SHP77 (cell line): ENCODE results near the gene SLC38A8.

Experiments
- DNase-seq, 2 experiments: peaks; one replicate each; lab custom pipeline; 2025; lab: John Stamatoyannopoulos, UW

The SLC38A8 gene

DNA sequence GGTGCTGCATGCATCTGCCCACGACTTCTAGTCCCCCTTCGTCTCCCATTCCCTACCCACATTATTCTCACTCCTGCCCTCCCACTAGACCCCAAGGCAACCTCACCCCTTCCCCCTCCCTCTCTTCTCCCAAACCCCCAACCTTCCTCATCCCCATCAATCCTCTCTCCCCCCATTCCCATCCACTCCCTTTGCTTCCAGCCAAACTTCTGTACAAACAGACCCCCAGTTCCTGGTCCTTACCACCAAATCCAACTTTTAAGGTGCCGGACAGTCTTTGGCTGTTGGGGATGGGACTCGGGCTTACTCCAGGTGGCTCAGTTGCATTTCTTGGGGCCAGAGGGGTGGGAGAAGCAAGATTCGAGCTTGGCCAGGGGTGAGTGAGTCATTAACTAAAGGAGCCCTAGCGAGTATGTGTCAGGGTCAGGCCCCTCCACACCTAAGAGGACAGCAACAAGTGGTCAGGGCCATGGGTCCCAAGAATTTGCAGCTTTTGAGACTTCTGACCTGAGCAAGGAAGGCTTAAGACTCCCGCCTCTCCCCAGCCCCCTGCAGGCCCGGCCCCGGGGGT lies at the start of gene SLC38A8:
Gene SLC38A8, minus strand, starts transcription at position 488 of the 571 bp plus-strand sequence. CDS start 638 bp downstream, outside the sequence.
- DNase-seq = no peak

GRCh38 chr16:84091460-84091859 lies 48.9 kb upstream of the SLC38A8 start:
- DNase-seq = peak; percentile 51 to 79

GRCh38 chr16:84090211-84090610 lies 47.6 kb upstream of the SLC38A8 start:
- peak in 1 of 2 experiments; percentile 36 for DNase-seq

GRCh38 chr16:84088695-84089395 lies 46.2 kb upstream of the SLC38A8 start:
- peak; percentile 45 to 77 for DNase-seq

DNA sequence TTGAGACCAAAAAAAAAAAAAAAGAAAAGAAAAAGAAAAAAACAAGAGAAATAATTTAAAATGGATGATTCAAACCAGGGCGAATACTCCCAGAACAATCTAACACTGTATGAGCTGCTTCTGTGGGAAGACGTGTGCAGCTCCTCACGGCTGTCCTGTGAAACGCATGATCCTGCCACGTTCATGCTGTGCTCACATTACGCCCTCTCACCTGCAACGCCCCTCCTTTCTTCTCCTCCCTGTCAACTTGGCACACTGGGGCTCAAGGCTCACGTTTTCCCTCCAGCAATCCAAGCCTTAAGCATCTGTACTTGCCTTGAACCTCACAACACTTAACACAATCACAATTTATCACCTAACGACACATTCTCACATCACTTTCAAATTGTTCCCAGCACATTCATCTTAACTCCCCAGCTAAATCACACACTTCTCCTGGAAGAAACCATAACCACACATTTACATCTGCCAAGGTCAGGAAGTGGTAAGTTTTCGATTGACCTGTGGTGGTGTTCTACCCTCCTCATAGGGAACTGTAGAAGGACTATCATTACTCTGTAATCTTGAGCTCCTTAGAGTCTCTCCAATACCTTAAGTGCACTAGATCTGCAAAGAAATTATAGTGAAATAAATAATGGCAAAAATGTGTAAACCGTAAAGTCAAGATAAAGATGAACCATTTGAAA lies 45.0 kb upstream of the SLC38A8 start:
- no peak for DNase-seq

DNA sequence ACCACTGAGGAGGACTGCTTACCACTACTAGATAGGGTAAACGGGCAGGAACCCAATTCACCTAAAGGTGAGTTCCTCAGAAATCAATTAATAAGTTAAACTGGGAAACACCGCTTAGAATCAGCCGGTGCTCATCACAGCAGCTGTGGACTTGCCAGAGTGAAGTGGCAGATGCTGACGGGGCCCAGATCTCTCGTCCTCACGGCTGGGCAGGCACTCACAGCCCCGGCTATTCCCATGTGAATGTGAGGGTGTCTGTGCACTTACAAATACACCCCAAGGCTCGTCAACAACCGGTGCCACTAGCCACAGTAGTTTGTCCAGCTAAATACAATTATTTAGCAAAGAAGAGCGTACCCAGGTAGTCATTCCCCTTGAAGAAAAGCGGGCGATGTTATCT lies 44.4 kb upstream of the SLC38A8 start:
- DNase-seq = no peak

- DNase-seq = no peak
Measured at GRCh38 chr16:84086341-84086740, 43.7 kb upstream of the SLC38A8 start.

DNA sequence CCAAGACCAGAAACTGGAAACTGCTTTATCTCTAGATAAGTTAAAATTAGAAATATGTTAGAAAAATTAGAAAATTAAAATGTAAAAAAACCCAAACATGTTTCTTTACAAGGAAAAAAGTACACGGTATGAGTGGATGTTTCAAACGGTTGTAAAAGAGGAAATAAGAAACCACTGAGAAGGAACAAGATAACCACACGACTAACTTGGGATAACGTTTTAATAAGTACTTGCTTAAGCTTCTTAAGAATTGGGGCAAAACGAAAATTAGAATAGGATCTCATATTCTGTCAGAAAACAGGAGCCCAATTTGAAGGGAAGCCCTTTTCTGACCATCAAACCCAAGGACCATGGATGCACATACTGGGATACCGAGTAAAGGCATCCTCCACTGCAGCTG lies 43.2 kb upstream of the SLC38A8 start:
- no peak for DNase-seq

DNA sequence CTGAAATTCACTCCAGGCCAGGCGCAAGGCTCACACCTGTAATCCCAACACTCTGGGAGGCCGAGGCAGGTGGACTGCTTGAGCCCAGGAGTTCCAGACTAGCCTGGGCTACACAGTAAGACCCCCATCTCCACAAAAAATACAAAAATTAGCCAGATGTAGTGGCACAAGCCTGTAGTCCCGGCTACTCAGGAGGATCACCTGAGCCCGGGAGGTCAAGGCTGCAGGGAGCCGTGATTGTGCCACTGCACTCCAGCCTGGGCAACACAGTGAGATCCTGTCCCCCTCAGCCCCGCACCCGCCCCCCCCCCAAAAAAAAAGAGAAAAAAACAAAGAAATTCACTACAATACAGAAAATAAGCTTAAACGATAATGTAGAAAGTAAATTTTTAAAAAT lies 42.7 kb upstream of the SLC38A8 start:
- DNase-seq = no peak

- peak; percentile 79 to 88 for DNase-seq
Measured at GRCh38 chr16:84084570-84085270, 42.1 kb upstream of the SLC38A8 start.

DNA sequence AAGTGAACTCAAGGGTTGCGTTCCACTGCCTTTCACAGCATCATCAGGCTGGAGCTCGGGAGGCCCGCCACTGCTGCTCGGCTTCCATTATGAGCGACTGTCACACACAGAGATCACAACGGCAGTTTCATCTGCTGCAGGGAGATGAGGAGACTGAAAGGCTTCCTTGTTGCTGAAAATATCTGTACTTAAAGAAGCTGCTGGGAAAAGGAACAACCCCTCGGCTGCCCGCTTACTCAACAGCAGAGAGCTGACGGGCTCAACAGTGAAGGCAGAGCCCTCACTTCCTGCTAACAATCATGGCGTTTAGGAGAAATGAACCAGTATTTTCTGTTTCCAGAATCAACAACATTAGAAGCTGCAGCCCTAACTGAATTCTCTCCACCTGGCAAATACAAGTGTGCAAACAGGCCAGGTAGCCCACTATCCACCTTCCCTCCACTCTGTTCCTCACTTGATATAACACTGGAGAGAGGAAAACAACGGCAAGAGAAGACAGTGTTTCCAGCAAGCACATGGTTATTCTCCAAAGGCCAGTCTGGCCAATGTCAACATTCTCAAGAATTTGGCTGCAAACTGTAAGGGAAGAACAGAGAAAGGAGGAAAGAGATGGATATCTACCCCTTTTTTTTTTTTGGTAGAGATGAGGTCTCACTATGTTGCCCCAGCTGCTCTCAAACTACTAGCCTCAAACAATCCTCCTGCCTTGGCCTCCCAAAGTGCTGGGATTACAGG lies 40.4 kb upstream of the SLC38A8 start:
- DNase-seq = no peak

DNA sequence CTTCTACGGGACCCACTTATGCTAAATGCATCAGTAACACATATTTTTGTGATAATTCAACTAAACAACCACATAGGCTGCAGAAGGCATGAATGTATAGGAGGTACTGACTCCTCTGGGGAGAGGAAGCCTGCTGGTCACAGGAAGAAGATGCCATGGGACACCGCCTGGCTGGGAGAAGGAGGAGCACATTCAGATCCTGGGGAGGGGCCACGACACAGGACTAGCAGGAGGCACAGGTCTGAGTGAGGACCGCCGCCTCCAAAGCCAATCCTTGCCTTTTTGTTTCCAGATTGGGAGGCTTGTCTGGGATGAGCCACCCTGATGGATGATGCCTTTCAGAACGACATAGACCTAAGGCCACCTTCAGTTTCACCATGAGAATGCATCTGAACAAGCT lies 39.5 kb upstream of the SLC38A8 start:
- no peak for DNase-seq

- DNase-seq = no peak
Measured at GRCh38 chr16:84081446-84081989, 38.9 kb upstream of the SLC38A8 start.

GRCh38 chr16:84080813-84081212 lies 38.2 kb upstream of the SLC38A8 start:
- no peak for DNase-seq

- DNase-seq = no peak
Measured at GRCh38 chr16:84080378-84080777, 37.8 kb upstream of the SLC38A8 start.

DNA sequence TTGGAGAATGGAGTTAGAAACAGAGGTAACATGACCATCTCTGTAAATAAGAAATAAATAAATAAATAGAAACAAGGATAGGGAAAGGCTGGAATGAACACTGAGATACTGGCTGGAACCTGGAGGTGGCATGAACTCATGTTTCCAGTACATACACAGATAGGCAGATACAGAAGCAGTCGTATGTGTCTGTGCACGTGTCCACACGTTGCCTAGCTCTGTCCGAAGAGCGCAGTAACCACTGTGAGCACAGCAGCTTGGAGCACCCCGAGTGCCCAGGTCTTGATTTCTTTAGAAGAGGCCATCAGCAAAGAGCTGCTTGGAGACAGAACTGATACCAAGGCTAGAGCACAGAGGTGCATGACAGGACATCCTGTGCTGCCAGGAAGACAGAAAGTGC lies 37.1 kb upstream of the SLC38A8 start:
- no peak for DNase-seq

DNA sequence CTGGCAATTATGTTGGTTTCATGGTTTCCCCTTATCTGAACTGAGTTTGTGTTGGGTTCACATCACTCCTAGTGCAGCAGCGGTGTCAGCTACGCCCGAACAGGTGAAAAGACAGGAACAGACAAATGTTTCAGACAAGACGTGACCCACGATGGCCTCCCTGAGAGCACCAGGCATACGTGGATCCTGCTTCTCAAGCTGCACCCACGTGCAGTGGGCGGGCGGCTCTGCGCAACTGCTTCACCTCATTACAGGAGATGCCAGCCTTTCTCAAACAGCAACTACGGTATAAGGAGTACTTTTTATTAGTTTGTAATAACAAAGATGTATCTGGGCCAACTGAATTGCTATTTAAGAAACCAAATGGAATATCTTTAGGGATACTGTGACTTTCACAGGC lies 32.8 kb upstream of the SLC38A8 start:
- DNase-seq = no peak

DNA sequence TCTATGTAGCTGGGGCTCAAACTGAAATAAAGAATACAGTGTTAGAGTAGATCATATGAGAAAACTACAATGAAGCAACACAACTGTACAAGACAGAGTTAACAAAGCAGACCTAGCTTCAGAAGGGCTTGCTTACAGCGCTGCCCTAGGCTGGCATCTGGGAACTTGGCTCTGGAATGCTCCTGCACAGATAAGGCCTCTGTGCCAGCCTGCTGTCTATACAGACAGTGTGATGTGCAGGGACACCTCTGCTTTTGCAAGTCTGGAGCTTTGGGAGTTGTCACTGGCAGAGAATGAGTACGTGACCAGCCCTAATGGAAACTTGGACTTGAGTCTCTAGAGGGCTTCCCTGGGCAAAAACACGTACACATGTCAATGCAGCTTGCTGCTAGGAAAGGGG lies 32.1 kb upstream of the SLC38A8 start:
- DNase-seq = no peak

DNA sequence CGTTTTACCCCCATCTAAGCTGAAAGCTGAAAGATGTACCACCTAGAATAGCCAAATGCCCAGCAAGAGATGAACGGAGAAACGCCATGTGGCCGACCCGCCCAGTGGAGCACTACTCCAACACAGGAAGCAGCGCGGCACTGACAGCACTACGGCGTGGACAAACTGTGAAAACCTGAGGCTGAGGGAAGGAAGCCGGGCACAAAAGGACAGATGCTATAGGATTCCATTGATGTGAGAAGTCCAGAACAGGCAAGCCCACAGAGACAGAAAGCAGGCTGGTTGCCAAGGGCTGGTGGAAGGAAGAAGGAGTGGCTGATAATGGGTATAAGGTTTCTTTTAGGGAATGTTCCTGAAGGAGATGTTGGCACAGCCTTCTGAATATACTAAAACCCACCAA lies 29.4 kb upstream of the SLC38A8 start:
- no peak for DNase-seq

- no peak for DNase-seq
Measured at GRCh38 chr16:84071121-84071520, 28.5 kb upstream of the SLC38A8 start.

- no peak for DNase-seq
Measured at GRCh38 chr16:84069540-84069939, 26.9 kb upstream of the SLC38A8 start.
